IPS DF 4.7 (cell line): ENCODE results near the gene ADISSP.
"Not testable (repeated sequence)": the region's sequence is repeated elsewhere in the genome, so short reads cannot be mapped to it uniquely, and the experiment has no call there.

Experiments used
- DNase-seq: peaks from one replicate; pipeline ENCODE4 v3.0.0-alpha.2; 2013; ENCODE audit warnings: low spot score; ENCODE audit errors: extremely low read depth

ADISSP gene

GRCh38 chr20:3797592-3798372 lies 30.2 kb upstream of the ADISSP start:
- DNase-seq, result no peak

- DNase-seq, result no peak
These were observed 29.6 kb upstream of the ADISSP start for GRCh38 chr20:3797226-3797545.

DNA sequence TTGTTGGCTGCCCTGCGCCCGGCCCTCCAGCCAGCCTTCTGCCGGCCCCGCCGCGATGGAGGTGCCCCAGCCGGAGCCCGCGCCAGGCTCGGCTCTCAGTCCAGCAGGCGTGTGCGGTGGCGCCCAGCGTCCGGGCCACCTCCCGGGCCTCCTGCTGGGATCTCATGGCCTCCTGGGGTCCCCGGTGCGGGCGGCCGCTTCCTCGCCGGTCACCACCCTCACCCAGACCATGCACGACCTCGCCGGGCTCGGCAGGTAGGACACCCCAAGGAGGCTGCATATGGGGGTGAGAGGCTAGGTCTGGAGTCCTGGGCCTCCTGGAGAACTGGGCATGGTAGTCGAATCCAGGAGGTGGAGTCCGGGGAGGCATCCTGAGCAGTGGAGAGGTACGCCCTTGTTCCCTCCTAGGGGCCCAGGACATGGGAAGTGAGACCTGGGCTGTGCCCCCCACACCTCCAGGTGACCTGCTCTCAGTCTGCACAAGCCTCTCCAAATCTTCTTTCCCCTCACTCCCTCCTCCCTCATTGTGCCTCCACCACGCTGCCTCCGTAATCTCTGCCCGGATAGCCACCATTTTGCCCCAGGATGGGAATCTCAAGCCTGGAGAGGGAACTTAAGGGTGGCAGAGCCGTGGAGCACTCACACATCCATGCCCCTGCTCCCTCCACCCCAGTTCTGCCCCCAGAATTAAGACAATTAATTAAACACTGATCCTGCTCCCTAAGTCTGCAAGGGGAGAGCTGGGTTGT lies 29.1 kb upstream of the ADISSP start:
- DNase-seq, result no peak

- DNase-seq, result no peak
These were observed 28.2 kb upstream of the ADISSP start, which contains the start of gene CDC25B for GRCh38 chr20:3795511-3796468. CDC25B (plus strand) TSS chr20:3796310; CDS start chr20:3796532, 222 bp downstream.

DNA sequence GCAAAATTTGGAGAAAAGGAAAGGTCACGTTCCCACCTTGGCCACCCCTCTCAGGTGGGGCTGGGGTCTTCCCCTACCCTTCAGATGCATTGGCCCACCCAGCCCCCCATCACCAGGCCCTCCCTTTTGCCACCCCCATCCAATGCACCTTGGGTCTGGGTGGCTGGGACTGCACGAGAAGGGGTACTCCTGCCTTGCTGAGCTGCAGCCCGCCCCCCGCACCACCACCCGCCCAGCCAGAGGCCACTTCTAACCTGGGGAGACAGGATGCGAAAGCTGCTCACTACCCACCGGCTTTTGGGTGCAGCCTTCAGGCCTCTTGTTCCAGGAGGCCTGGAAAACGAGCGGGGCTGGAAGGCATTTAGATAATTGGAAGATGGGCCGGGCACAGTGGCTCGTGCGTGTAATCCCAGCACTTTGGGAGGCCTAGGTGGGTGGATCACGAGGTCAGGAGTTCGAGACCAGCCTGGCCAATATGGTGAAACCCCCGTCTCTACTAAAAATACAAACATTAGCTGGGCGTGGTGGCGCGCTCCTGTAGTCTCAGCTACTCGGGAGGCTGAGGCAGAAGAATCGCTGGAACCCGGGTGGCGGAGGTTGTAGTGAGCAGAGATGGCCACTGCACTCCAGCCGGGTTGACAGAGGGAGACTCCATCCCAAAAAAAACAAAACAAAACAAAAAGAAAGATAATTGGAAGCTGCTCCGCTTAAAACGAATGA lies 27.3 kb upstream of the ADISSP start:
- DNase-seq, result no peak

DNA sequence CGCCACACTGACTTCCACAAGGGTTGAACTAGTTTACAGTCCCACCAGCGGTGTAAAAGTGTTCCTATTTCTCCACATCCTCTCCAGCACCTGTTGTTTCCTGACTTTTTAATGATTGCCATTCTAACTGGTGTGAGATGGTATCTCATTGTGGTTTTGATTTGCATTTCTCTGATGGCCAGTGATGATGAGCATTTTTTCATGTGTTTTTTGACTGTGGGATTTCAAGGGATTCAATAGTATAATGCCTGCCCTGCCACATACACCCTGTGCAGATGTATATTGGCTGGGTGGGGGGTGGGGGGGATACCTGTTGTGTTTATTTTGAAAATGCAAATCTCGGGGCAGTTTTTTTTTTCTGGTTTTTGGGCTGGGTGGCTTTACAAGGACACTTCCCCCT lies 26.6 kb upstream of the ADISSP start:
- DNase-seq, result not testable (repeated sequence)

DNA sequence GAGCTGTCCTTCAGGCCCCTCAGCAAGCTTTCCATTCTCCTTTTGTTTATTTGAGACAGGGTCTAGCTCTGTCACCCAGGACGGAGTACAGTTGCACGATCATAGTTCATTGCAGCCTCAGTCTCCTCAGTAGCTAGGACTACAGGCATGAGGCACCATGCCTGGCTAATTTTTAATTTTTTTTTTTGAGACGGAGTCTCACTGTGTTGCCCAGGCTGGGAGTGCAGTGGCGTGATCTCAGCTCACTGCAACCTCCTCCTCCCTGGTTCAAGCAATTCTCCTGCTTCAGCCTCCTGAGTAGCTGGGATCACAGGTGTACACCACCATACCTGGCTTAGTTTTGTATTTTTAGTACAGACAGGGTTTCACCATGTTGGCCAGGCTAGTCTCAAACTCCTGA lies 21.6 kb upstream of the ADISSP start:
- DNase-seq, result not testable (repeated sequence)

DNA sequence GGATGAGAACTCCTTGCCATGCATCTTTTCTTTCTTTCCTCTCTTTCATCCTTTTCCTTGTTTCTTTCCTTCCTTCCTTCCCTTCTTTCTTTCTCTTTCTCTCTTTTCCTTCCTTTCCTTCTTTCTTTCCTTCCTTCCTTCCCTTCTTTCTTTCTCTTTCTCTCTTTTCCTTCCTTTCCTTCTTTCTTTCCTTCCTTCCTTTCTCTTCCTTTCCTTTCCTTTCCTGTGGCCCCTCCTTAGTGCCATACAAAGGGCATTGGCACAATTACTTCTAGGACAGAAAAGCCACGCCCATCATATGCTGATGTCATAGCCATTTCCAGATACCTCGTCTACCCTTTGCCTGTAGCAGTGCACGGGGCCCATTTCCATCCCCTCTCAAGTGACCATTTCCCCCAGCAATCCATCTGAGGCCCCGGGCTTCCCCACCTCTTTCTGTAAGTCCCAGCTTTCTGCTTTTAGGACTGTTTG lies 21.2 kb upstream of the ADISSP start:
- no peak for DNase-seq

DNA sequence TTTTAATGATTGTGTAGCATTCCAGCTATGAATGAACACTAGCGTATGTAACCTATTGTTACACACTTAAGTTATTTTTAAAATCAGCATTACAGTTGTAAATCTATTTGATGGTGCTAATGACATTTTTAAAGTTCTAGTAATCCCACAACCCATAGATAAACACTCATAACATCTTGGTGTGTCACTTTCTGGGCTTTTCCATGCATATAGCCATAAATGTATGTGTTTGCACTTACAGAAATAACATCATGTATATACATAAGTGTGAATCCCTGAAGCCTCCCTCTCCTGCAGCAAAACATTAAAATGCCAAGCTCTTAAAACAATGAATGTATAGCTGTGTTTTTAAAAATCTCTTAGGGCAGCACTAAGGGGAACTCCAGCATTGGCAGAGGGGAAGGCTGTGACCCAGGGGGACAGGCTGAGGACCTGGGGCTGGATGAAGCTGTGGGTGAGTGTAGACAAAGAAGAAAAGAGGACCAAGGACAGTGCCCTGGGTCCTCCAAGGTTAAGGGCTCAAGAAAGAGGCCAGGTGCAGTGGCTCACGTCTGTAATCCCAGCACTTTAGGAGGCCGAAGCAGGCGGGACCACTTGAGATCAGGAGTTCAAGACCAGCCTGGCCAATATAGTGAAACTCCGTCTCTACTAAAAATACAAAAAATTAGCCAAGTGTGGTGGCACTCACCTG lies 19.9 kb upstream of the ADISSP start:
- no peak for DNase-seq

DNA sequence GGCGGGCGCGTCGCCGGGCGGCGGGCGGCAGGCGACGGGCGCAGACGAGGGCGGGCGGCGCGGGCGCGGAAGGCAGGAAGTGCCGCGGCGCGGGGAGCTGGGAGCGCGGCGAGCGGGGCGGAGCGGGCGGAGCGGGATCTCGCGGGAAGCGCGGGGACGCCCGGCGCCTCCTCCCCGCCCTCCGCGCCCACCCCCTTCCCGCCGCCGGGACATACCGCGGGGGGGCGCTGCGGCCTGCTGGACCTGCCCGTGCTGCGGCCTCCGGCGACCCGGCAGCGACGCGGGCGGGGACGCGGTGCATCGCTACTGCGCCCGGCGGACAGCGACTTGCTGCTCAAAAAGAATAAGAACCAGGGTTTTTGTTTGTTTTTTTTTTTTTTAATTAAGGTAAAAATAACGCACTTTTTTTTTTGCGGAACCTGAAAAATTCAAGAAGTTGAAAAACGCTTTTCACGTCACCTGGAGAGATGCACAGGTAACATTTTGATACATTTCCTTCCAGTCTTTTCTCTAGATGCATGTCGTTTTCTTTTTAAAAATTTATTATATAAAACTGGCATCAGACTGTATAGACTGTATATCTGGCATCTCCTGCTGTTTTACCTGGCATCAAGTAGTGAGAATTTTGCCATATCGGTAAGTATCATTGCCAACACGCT lies 19.2 kb upstream of the ADISSP start, which contains the start of gene CENPB:
Gene CENPB, minus strand, starts transcription at position 76 of the 659 bp plus-strand sequence. CDS start 257 bp downstream, outside the sequence.
- no peak for DNase-seq

- DNase-seq, result no peak
These were observed 18.6 kb upstream of the ADISSP start for GRCh38 chr20:3786126-3786484.

GRCh38 chr20:3785240-3786125 lies 17.9 kb upstream of the ADISSP start:
- no peak for DNase-seq

DNA sequence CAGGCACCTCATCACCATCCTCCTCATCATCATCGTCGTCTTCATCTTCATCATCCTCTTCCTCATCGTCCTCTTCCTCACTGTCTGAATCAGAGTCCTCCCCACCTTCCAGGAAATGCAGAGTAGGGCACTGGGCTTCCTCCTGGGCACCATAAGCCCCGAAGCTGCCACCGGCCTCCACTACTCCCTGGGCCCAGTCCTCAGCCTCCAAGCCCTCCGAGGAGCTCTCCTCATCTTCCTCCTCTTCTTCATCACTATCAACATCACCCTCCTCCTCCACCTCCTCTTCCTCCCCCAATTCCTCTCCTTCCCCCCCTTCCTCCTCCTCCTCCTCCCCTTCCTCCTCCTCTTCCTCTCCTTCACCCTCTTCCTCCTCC lies 17.3 kb upstream of the ADISSP start:
- no peak for DNase-seq

- DNase-seq, result no peak
These were observed 16.8 kb upstream of the ADISSP start for GRCh38 chr20:3784216-3784853.

GRCh38 chr20:3783511-3784195 lies 16.1 kb upstream of the ADISSP start:
- DNase-seq, result no peak

GRCh38 chr20:3783068-3783489 lies 15.5 kb upstream of the ADISSP start:
- DNase-seq, result no peak

- no peak for DNase-seq
These were observed 15.0 kb upstream of the ADISSP start for GRCh38 chr20:3782597-3782996.
